GM18499 (cell line): Measurements from ENCODE around the gene DLG5.

Experiments
- ATAC-seq: cut with Tn5 transposase; IDR thresholded peaks from one replicate; pipeline ENCODE4 v1.9.1; 2021; ENCODE audit warnings: moderate number of reproducible peaks; ENCODE audit not compliant: insufficient read depth, unreplicated experiment

Gene DLG5

DNA sequence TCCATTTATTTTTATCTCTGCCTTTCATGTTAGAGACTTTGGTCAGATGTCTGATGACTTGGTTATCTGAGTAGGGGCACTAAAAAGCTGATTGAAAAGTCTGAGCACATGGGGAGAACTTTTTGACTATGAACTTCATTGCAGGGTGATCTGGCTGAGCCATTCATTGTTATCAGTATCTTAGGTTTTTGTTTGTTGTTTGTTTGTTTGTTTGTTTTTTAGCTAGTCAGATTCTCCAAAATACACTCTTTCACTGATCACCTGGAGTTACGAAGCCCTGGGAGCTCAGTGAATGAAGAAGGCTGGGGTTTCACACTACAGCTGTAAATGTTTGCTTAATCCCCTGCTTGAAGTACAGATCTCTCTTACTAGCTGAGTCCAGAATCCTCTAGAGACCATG is 28.6 kb upstream of the DLG5 start:
- no peak for ATAC-seq

DNA sequence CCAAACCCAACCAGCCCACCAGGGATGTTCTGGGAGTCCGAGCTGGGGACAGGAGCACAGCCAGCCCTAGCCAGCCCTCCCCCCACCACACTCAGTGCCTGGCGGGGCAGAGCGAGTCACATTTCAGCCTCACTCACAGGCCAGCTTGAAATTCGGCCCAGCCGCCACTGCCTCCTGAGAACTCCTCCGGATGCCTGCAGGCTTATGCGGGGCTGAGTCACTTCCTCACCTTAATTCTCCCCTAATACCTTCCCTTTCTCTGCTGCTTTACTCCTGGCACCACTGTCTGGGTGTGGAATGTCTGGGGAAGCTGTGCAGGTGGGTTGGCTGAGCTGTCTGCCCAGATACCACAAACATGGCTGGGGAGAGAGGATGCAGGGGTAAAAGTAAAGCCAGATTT is 22.6 kb upstream of the DLG5 start:
- no peak for ATAC-seq

DNA sequence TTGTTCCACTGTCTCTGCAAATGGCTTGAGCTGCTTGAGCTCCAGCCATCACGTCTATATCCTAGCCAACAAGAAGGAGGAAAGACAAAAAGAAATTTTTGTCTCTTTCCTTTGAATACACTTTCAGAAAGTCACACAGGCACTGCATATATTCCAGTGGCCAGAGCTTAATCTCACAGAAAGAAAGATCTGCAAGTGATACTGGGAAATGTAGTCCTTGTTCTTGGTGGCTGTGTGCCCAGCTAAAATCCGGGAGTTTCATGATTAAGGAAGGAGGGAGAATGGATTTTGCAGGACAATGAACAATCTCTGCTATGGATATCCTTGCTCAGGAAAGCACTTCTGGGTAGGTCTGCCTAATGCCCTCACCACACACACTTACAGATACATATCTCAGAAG is 19.5 kb upstream of the DLG5 start:
- no peak for ATAC-seq

DNA sequence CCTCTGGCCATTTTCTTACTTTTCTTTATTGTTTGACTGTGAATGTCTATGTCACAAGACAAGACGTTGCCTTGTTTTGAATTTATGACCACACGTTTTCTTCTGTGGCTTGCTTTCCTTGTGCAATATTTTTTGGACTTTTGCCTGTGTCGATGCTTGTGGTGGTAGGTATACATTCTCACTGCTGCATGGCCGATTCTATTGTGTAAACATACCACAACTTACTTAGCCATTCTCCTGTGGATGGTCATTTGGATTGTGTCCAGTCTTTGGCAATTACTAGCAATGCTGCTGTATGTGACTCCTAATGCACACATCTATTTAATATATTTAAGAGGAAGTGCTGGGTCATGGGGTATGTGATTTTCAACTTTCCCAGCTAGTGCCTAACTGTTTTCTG is 18.0 kb upstream of the DLG5 start:
- no peak for ATAC-seq

DNA sequence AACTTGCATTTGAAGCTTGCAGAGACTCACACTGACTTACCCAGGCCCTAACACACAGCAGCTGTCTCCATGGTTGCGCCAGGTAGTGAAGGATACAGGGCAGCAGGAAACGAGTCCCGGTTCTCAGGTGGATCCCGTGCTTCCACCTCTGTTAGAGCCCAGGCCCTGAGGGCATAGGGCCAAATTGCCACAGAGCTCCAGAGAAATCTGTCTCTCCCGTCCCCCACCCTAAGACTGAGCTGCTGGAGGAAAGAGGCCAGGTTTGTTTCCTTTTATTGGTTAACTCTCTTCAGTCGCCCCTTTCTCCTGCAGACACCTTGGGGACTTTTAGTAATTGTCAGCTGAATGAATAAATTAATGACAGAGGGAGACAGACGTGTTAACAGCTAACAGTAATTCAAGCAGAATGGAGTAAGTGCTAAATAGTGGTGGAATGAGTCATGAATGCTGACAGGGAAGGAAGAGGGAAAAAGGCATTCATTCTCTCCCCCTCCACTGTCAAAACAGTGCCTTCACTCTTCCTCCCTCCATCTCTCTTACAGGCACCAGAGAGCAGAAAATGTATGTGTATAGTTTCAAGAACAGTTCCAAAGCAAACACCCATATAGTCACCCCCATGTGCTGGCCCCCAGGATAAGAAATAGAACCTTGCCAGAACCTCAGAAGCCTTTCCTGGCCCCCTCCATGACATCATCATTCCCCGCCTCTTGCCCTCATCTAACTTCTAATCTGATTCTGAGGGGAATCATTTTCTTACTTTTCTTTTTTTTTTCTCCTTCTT is 16.8 kb upstream of the DLG5 start:
- ATAC-seq: no peak

DNA sequence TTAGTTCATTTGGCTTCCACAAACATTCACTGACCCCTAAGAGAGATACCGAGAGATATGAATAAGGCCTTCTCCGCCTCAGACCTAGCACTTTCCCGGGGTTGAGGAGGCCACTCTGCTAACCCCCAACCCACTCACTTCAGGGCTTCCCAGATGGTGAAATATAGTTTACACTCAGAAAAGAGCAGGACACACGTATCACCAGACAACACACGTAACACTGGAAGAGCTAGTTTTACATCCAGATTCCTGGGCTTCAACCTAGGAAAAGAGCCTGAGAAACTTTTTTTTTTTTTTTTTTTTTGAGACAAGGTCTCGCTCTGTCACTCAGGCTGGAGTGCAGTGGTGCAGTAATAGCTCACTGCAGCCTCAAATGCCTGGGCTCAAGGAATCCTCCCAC is 15.2 kb upstream of the DLG5 start:
- ATAC-seq: no peak

DNA sequence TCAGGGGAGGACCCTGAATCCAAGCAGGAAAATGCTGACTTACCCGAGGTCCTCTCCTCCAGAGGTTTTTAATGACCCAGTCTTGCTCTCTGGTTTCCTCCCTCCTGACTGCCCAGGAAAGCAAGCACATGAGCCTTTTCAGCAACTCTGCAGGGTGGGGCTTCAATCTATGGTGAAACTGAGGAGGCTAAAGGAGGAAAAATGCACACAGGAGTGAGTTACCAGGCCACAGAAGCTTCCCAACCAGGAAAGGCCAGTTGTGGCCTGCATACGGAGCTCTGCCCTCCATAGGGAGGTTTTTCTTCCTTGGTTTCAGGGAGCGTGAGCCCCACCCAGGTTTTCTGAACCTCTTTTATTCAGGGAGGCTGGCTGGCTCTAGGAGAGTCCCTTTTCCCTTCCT is 14.1 kb upstream of the DLG5 start:
- ATAC-seq: no peak

DNA sequence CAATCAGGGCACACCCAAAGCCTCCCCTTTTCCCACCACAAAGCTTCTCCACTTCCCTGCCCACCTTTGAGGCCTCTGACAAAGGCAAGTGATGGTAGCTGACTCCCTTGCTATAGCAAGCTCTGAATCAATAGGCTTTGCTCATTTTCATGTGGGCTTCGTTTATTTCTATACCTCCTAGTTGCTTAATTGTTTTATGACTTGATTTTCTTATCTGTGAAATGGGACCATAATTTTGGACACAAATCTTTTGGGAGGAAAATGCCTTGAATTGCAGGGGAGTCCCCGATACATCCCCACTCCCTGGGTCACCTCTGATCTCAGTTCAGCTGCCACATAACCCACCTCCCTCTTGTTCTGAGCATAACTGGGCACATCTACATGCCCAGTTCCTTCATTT is 13.7 kb upstream of the DLG5 start:
- no peak for ATAC-seq

DNA sequence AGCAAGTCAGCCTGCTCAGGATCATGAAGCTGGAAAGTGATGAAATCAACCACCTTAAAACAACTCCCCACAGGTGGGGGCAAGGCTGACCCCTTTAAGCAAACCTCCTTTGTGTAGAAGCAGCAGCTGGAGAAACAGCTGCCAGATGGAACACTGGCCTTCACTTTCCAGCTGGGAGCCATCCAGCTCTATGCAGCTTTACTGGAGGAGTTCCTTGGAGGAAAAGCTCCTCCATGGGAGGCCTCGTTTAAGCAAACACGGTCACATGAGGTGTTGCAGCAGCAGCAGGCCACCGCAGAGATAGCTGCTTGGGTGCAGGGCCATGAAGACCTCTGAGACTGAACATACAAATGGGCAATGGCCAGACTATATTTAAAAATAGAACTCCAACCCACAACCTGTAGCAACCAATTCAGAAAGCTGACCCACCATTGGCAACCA is 13.0 kb upstream of the DLG5 start:
- no peak for ATAC-seq

DNA sequence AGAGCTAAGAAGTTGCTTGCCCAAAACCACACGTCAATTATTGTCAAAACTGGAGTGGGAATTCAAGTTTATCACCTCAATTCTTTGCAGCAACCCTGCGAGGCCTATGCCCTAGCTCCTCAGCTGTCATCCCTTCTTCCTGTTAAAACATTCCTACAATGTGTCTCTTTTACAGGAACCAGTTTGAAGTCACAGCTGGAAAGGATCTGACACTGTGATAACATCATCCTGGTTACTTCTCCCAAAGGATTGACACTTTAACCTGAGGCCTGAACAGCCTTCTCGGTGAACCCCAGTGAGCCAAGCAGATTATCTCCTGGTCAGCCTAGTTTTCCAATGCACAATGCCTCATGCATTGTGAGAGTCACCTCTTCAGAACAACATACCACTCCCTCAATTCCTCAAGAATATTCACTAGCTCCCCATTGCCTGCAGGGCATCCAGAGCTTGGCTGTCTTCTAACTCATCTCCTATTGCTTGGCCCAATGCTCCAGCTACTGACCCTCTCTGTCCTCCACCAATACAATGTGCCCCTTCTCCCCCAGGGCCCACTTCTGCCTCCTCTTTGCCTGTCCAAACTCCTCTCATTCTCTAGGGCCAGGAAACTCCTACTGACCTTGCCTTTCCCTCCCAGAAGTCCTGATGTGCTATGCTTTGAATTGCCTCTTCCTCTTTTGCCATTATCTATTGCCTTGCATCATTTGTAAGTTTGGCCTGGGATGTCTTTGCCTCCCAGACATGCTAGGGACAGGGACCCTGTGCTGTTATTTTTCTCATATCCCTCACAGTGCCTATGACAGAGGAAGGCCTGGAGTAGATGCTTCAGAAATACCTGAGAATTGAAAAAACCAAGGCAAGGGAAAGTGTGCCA is 10.4 kb upstream of the DLG5 start:
- no peak for ATAC-seq

DNA sequence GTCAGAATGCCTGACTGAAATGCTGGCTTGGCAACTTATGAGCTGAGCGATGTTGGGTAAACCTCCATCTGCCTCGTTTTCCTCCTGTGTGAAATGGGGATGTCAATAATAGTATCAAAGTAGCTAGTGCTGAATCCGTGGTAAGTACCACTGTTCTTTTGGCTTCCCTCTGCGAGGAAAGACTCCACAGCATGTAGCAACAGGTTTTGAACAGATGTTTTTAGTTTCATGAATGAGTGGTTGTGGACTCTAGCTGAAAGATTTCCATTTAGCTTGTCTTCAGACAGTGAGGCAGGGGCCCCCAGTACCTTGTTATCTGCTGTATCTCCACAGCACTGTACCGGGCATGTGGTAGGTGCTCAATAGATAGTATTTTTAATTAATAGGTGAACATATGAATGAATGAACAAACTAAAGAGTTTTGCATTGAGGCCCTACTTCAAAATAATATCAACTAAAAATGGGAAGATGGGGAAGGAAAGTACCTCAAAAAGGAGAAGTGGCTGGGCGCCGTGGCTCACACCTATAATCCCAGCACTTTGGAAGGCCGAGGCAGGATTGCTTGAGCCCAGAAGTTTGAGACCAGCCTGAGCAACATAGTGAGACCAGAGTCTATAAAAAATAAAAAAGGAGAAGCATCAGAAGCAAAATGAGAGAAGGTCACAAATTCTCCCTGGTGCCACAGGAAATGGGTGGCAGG is 5.6 kb upstream of the DLG5 start:
- no peak for ATAC-seq

DNA sequence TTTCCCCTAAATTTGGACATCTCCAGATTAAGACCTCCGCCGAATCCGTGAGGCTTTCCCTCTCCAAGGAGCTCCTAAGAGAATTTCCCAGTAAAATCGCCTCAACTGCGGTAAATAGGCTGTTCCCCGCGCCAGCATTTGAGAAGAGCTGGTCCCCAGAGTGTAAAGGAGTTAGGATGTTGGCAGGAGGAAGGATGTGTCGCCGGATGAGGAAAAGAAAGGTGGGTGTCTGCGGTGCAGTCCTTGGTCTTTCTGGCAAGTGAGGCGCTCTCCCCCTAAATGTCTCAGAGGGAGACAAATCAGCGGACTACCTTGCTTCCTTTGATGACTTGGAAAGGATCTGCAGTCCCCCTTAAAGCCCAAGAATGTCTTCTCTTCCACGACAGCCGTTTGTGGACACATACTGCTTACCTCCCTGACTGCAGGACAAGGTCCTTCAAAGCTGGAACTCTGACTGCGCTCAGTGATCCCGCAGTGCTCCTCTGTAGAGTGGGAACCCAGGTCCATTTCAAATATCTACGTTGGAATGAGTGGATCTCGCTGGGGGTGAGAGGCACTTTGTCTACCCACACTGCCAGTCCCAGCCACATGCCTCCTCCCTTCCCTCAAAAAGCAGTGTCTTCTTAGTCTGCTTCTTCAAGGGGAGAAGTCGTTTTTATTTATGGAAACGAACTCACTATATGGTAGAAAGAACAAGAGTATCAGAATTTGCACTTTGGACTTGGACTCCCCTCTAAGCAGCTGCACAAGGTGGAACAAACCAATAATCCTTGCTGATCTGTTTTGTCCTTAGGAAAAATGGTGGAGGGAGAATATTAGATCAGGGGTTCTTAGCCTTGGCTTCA is 1.1 kb upstream of the DLG5 start:
- ATAC-seq: no peak

DNA sequence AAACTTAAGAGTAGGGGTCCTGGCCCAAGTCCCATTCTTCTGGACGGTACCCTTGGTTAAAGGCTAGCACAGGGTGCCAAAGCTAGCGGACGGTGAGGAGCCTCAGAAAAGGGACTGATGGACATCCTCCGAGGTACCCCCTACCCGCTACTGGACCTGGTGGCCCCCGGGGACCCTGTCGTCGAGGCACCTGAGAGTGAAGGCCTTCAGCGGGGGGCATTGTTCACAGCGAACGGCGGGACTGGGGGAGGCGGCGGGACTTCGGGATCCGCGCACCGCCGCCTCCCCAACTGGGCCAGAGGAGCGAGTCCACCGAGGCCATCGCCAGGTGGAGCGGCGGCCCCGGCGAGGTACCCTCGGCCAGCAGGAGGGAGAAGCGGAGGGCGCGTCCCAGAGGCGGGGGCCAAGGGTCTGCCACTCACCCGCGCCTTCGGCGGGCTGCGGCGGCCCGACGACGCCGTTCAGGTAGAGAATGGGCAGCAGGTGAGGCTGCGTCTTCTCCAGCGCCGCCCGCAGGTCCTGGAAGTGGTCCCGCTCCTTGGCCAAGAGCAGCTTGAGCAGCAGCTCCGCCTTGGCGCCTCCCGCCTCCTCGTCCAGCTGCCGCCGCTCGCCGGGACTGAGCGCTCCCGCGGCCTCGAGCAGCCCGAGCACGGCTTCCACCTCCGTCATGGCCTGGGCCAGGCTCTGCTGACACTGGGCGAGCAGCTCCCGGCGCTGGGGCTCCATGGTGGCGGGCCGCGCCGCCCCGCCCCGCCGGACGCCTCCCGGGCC is 575 bp downstream of the DLG5 start:
- no peak for ATAC-seq

DNA sequence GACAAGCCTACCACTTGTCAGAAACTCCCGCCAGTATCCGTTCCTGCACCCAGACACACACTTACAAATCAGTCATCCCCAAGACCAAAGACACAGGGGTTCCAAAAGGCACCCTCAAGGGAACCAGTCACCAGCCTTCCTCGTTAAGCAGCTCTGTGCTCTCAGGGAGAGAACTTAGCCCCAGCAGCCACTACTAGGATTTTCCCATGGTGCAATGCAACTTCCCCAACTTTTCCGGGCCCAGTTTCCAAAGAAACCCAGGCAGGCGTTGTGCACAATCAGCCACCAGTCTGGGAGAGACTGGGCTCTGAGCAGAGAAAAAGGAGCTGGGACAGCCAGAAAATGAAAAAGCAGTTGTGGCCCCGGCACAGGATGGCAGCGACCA is 1.2 kb downstream of the DLG5 start:
- ATAC-seq: no peak

DNA sequence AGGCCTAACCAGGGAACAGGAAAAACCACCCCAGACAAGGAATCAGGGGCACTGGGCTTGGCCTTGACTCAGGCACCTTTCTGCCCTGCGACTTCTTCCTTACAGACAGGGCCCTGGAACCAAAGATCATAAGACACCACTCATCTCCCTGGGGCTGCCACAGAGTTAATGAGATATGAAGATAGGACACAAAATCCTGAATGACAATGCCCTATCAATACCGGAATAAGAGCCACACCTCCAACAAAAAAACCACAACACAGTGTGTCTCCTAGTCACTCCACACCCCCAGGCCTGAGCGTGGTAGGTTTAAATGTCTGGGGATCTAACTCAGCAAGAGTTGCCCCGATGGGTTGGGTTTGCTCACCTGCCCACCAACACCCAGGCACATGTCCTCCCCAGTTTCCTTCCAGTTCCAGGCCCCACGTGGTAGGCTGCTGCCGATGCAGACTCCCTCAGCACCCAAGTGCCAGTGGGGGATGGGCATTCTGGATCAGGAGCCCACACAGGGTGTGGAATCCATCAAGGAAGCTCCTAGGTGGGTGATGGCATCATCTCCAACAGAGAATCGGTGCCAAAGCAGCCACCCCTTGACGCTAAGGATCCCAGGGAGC is 3.9 kb downstream of the DLG5 start:
- ATAC-seq: no peak

DNA sequence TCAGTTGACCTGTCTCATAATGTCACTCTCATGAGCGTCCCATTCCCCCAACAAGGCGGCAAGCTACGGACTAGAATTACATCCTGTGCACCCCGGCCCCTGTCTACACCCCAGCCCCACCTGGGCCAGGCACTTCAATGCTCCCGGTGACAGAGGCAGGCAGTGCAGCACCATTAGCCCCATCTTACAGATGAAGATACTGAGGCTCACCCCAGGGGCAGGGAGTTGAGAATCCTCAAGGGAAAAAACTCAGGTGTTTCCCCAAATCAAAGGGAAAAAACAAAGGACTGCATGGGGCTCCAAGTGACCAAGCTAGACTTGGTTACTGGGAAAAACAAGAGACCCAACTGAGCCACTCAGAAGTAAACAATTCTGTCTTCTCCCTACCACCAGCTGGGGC is 4.5 kb downstream of the DLG5 start:
- ATAC-seq: no peak

DNA sequence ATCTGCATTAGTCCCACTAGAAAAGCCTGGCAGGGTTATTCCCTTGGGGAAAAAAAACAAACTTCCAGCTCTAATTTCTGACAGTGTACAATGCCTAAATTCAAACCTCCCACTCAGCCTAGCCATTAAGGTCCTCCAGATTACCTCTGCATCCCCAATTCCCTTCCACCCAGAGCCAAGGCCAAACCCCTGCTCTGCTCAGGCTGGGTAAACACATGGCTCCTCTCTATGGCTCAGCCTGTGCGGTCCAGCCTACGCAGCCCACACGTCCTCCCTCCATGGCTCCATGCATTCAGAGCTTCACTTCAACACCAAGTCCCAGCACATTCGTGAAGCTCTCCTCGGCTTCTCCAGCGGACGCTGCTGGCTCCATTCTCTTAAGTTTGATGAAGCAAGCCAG is 5.2 kb downstream of the DLG5 start:
- ATAC-seq: no peak

DNA sequence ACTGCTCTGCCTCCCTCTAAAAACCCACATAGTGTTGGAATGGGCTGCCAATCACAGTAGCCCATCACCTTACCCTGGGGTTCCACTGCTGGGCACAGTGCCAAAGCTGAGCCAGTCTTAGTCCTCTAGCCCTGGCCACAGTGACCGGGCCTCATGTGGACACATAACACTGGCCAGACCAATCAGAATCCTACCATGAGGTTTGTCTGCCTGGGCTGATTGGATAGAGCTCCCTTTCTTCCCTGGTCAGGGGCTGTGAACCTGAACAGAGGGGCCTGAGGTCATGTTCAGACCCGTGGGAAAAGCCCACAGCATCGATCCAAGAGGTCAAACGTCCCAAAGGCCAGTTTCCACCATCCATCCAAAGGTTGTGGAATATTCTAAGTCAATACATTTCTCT is 6.1 kb downstream of the DLG5 start:
- ATAC-seq: no peak

DNA sequence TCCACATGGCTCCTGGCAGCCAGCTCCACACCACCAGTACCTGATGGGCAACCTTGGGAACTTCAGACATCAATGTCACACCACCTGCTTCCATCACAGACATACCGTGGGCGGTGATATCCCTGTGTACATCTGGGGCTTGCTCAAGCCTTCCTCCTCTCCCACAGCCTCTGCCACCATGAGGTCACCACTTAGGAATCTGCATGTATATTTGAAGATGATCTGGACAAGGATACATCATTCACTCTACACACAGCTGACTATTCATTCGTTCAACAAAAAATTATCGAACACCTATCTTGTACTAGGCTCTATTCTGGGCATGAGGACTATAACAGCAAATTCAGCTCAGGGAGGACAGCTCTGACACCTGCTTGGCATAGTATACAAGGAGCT is 6.8 kb downstream of the DLG5 start:
- no peak for ATAC-seq
